ENCODE data around the gene TRPM3.

- TF ChIP-seq CTCF (IDR thresholded peaks at IDR 0.05), result no peak
- TF ChIP-seq EP300 (IDR thresholded peaks at IDR 0.05), result no peak
Observed at GRCh38 chr9:70526902-70527301, 594.5 kb downstream of the TRPM3 start.
